Measurements from ENCODE around the gene SLC23A2.

- TF ChIP-seq POLR2AphosphoS5 (IDR thresholded peaks at IDR 0.05; ENCODE audit: borderline replicate concordance, low read depth, low read length) (no peak), EZH2 (IDR thresholded peaks at IDR 0.05) (no peak)
These were observed 189.6 kb downstream of the SLC23A2 start for GRCh38 chr20:4811661-4812181.

Measured in SK-N-MC (cell line).